Measurements from ENCODE around the gene ALG9. TPM values are rescaled to one million over a fixed set of nuclear protein-coding genes. Genes with fewer than 3 reads are reported as not detected.

Gene ALG9
- total RNA-seq, 2 donors from 2014 or later, result 25.3 to 26.6 TPM

DNA sequence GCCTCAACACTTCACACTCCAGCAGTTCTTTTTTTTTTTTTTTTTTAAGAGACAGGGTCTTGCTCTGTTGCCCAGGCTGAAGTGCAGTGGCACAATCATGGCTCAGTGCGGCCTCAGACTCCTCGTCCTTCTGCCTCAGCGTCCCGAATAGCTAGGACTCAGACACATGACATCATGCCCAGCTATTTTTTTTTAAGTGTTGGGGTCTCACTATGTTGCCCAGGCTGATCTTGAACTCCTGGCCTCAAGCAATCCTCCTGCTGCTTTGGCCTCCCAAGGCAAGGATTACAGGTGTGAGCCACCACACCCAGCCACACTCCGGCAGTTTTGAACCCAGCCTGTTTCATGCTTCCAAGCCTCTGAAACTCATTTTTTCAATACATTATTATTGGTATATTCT lies 108.9 kb downstream of the ALG9 start:
- H3K27ac Mint-ChIP-seq, result no peak overlapping the region
- Histone ChIP-seq H3K36me3 (ENCODE audit: control insufficient read depth, insufficient read depth, low read length) (peaks cover 72% of the 10 kb centered on the region), H3K9me3 (ENCODE audit: control insufficient read depth, low read length) (no peaks in the 10 kb centered on the region), H3K27ac (ENCODE audit: low read depth, low read length) (no peak overlapping the region), H3K4me1 (ENCODE audit: control insufficient read depth, insufficient read depth, low read length) (no peaks in the 10 kb centered on the region), H3K27me3 (ENCODE audit: control insufficient read depth, insufficient read depth, low read length, poor library complexity, severe bottlenecking) (no peaks in the 10 kb centered on the region), H3K9ac (ENCODE audit: extremely low read depth, low read length, poor library complexity, severe bottlenecking) (no peak overlapping the region), H3K4me3 (ENCODE audit: low read length) (no peak overlapping the region)
- 83 to 97% methylated on average over 4 to 5 of the region's 5 CpGs for WGBS, 2 experiments (ENCODE audit: insufficient coverage in 1 of 2, insufficient read length in 1 of 2)
- DNase-seq, result no peak
- H3K27me3 Mint-ChIP-seq (ENCODE audit: insufficient read depth), result no peaks in the 10 kb centered on the region
- no peak overlapping the region for H3K4me3 Mint-ChIP-seq
- peaks cover 63% of the 10 kb centered on the region for H3K36me3 Mint-ChIP-seq (ENCODE audit: low read depth)
- TF ChIP-seq, protein P1, sequence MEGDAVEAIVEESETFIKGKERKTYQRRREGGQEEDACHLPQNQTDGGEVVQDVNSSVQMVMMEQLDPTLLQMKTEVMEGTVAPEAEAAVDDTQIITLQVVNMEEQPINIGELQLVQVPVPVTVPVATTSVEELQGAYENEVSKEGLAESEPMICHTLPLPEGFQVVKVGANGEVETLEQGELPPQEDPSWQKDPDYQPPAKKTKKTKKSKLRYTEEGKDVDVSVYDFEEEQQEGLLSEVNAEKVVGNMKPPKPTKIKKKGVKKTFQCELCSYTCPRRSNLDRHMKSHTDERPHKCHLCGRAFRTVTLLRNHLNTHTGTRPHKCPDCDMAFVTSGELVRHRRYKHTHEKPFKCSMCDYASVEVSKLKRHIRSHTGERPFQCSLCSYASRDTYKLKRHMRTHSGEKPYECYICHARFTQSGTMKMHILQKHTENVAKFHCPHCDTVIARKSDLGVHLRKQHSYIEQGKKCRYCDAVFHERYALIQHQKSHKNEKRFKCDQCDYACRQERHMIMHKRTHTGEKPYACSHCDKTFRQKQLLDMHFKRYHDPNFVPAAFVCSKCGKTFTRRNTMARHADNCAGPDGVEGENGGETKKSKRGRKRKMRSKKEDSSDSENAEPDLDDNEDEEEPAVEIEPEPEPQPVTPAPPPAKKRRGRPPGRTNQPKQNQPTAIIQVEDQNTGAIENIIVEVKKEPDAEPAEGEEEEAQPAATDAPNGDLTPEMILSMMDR (conservative IDR thresholded peaks at IDR 0.05), result no peak
- peaks cover 25% of the 10 kb centered on the region for H3K4me1 Mint-ChIP-seq
- H3K9me3 Mint-ChIP-seq, result no peaks in the 10 kb centered on the region

DNA sequence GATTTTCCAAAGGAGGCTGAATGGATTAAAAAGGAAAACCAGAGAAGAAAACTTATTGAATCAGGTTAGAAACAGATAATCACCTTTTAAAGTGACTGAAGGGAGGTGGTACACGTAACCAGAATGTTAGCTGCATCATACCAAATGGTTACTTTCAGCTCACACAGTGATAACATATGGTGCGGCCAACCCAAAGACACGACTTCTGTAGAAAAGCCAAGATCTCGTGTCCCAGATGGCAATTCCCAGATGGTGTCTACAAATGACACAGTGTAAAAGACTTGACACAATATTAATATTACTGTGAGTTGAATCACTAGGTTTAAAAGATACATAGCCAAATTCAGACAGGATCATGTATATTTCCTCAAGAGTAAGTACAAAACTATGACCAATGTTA lies 110.3 kb downstream of the ALG9 start:
- H3K27ac Mint-ChIP-seq, result no peak overlapping the region
- H3K4me1 Mint-ChIP-seq, result peaks cover 17% of the 10 kb centered on the region
- H3K36me3 Mint-ChIP-seq (ENCODE audit: low read depth), result peaks cover 73% of the 10 kb centered on the region
- no peak overlapping the region for H3K27ac ChIP-seq (ENCODE audit: low read depth, low read length)
- no peak overlapping the region for H3K9ac ChIP-seq (ENCODE audit: extremely low read depth, low read length, poor library complexity, severe bottlenecking)
- H3K4me1 ChIP-seq (ENCODE audit: control insufficient read depth, insufficient read depth, low read length), result no peaks in the 10 kb centered on the region
- peaks cover 87% of the 10 kb centered on the region for H3K36me3 ChIP-seq (ENCODE audit: control insufficient read depth, insufficient read depth, low read length)
- no peaks in the 10 kb centered on the region for H3K27me3 Mint-ChIP-seq (ENCODE audit: insufficient read depth)
- no peak overlapping the region for H3K4me3 ChIP-seq (ENCODE audit: low read length)
- H3K27me3 ChIP-seq (ENCODE audit: control insufficient read depth, insufficient read depth, low read length, poor library complexity, severe bottlenecking), result no peaks in the 10 kb centered on the region
- no peak for DNase-seq
- no peaks in the 10 kb centered on the region for H3K9me3 Mint-ChIP-seq
- TF ChIP-seq, protein P1 (conservative IDR thresholded peaks at IDR 0.05), result no peak
- WGBS, 2 experiments (ENCODE audit: insufficient coverage in 1 of 2, insufficient read length in 1 of 2), result 96 to 98% methylated on average over 4 of the region's 4 CpGs
- no peak overlapping the region for H3K4me3 Mint-ChIP-seq
- no peaks in the 10 kb centered on the region for H3K9me3 ChIP-seq (ENCODE audit: control insufficient read depth, low read length)

DNA sequence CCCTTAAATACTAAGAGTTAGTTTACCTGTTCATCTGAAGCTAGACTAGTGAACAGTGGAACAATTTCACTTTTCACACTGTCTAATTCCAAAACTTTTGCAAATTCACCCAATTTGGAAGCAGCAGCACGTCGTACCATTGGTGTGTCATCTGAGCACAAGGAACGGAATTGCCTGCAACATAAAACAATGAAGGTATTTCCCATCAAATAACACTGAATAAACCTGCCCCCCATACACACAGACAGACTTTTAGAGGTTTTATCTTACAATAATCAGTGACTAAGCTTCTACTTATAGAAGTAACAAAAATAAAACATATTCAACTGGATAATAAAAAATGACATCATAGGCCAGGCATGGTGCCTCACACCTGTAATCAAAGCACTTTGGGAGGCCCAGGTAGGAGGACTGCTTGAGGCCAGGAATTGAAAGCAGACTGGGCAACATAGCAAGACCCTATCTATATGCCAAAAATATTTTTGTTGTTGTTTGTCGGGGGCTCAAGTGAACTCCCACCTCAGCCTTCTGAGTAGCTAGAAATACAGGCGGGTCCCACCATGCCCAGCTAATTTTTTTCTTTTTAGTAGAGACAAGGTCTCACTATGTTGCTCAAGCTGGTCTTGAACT lies 111.5 kb downstream of the ALG9 start:
- no peaks in the 10 kb centered on the region for H3K9me3 Mint-ChIP-seq
- peaks cover 91% of the 10 kb centered on the region for H3K36me3 ChIP-seq (ENCODE audit: control insufficient read depth, insufficient read depth, low read length)
- no peaks in the 10 kb centered on the region for H3K9me3 ChIP-seq (ENCODE audit: control insufficient read depth, low read length)
- H3K4me1 Mint-ChIP-seq, result peaks cover 12% of the 10 kb centered on the region
- 89 to 98% methylated on average over 4 to 5 of the region's 5 CpGs for WGBS, 2 experiments (ENCODE audit: insufficient coverage in 1 of 2, insufficient read length in 1 of 2)
- no peaks in the 10 kb centered on the region for H3K27me3 ChIP-seq (ENCODE audit: control insufficient read depth, insufficient read depth, low read length, poor library complexity, severe bottlenecking)
- peaks cover 78% of the 10 kb centered on the region for H3K36me3 Mint-ChIP-seq (ENCODE audit: low read depth)
- TF ChIP-seq, protein P1 (conservative IDR thresholded peaks at IDR 0.05), result no peak
- no peak overlapping the region for H3K27ac ChIP-seq (ENCODE audit: low read depth, low read length)
- H3K4me1 ChIP-seq (ENCODE audit: control insufficient read depth, insufficient read depth, low read length), result no peaks in the 10 kb centered on the region
- no peak overlapping the region for H3K27ac Mint-ChIP-seq
- H3K9ac ChIP-seq (ENCODE audit: extremely low read depth, low read length, poor library complexity, severe bottlenecking), result no peak overlapping the region
- H3K4me3 ChIP-seq (ENCODE audit: low read length), result no peak overlapping the region
- H3K4me3 Mint-ChIP-seq, result no peak overlapping the region
- no peak for DNase-seq
- H3K27me3 Mint-ChIP-seq (ENCODE audit: insufficient read depth), result no peaks in the 10 kb centered on the region
